Endometrium (tissue), 2 donors: ENCODE results near the gene SLC25A6.
"Not testable (repeated sequence)": the region's sequence is repeated elsewhere in the genome, so short reads cannot be mapped to it uniquely, and the experiment has no call there.

Experiments
- FAIRE-seq: peaks from 2 replicates; lab custom pipeline; 2012; peaks lifted over from hg19 to GRCh38; lab: Jason Lieb, UNC
- donor health status: control.
- donor health status: control.

Gene SLC25A6

GRCh38 chrX:1412551-1413161, 20.7 kb upstream of the SLC25A6 start:
- FAIRE-seq: no peak

- FAIRE-seq: no peak
Measured at GRCh38 chrX:1411326-1411725, 19.4 kb upstream of the SLC25A6 start.

- no peak for FAIRE-seq
Measured at GRCh38 chrX:1407035-1407434, 15.1 kb upstream of the SLC25A6 start.

GRCh38 chrX:1405769-1406168, 13.9 kb upstream of the SLC25A6 start:
- FAIRE-seq: not testable (repeated sequence)

- not testable (repeated sequence) for FAIRE-seq
Measured at GRCh38 chrX:1403867-1404266, 12.0 kb upstream of the SLC25A6 start.

GRCh38 chrX:1403228-1403627, 11.3 kb upstream of the SLC25A6 start:
- FAIRE-seq: no peak

GRCh38 chrX:1401611-1402430, 9.9 kb upstream of the SLC25A6 start:
- FAIRE-seq: no peak

- FAIRE-seq: no peak
Measured at GRCh38 chrX:1400742-1401471, 9.0 kb upstream of the SLC25A6 start.

- no peak for FAIRE-seq
Measured at GRCh38 chrX:1400049-1400448, 8.1 kb upstream of the SLC25A6 start.

GRCh38 chrX:1398431-1399340, 6.8 kb upstream of the SLC25A6 start:
- FAIRE-seq: no peak

- no peak for FAIRE-seq
Measured at GRCh38 chrX:1397441-1398270, 5.7 kb upstream of the SLC25A6 start.

- FAIRE-seq: no peak
Measured at GRCh38 chrX:1397001-1397400, 5.1 kb upstream of the SLC25A6 start.

- no peak for FAIRE-seq
Measured at GRCh38 chrX:1395646-1396216, 3.8 kb upstream of the SLC25A6 start.

- no peak for FAIRE-seq
Measured at GRCh38 chrX:1394731-1395501, 3.0 kb upstream of the SLC25A6 start.

GRCh38 chrX:1393871-1394615, 2.1 kb upstream of the SLC25A6 start:
- no peak for FAIRE-seq

GRCh38 chrX:1392376-1393068, 609 bp upstream of the SLC25A6 start:
- no peak for FAIRE-seq

GRCh38 chrX:1391370-1391706, 575 bp downstream of the SLC25A6 start:
- no peak for FAIRE-seq

- no peak for FAIRE-seq
Measured at GRCh38 chrX:1390621-1391369, 1.1 kb downstream of the SLC25A6 start.
